Measurements from ENCODE around the gene PCED1B.

- no peak for TF ChIP-seq POLR2A (IDR thresholded peaks at IDR 0.05)
- TF ChIP-seq CTCF (IDR thresholded peaks at IDR 0.05): no peak
- TF ChIP-seq EP300 (IDR thresholded peaks at IDR 0.05): no peak
- no peak for TF ChIP-seq POLR2AphosphoS5 (IDR thresholded peaks at IDR 0.05)
Measured at GRCh38 chr12:47242426-47242825, 163.0 kb downstream of the PCED1B start.

All from upper lobe of left lung (tissue), 4 donors.